K562 (cell line): Measurements from ENCODE around the gene BSN.

Experiments
- BACH1 ChIP-seq: fragments of 200-800 bp; sonication (Bioruptor generic); IDR thresholded peaks from 2 replicates; pipeline ENCODE4 v1.6.1; 2016; ENCODE audit warnings: missing genetic modification characterization, missing compliant biosample characterization
- CCAR2 ChIP-seq: fragments of 200-400 bp; formaldehyde crosslinking; IDR thresholded peaks from 2 replicates; pipeline ENCODE4 v1.6.1; 2017; ENCODE audit warnings: mild to moderate bottlenecking, low read depth, low read length
- CHD2 ChIP-seq: IDR thresholded peaks from 2 replicates; pipeline ENCODE4 v1.6.1; 2011; ENCODE audit warnings: low read depth, low read length
- CREB1 ChIP-seq, 2 experiments: sonication (generic) in 1 of 2; formaldehyde crosslinking in 1 of 2; IDR thresholded peaks; 2 replicates each; pipeline versions ENCODE4 v1.6.1 to v1.8.0; 2012 to 2022; ENCODE audit warnings: inconsistent platforms in 1 of 2, mild to moderate bottlenecking in 1 of 2, missing genetic modification reagents in 1 of 2, moderate library complexity in 1 of 2
- CREBBP ChIP-seq: IDR thresholded peaks from one replicate; pipeline ENCODE4 v1.6.1; 2012; ENCODE audit warnings: low read depth, mild to moderate bottlenecking, control low read depth, inconsistent platforms, low read length
- FOS ChIP-seq: IDR thresholded peaks from 3 replicates; pipeline ENCODE4 v1.6.1; 2011; ENCODE audit not compliant: insufficient read length; ENCODE audit errors: extremely low read depth
- HNRNPK ChIP-seq: fragments of 200-400 bp; formaldehyde crosslinking; IDR thresholded peaks from one replicate; pipeline ENCODE4 v1.6.1; 2018; ENCODE audit warnings: mild to moderate bottlenecking, low read depth, low read length; ENCODE audit not compliant: poor library complexity, severe bottlenecking
- MTF1 ChIP-seq: fragments of 250-450 bp; sonication (Bioruptor Pico); IDR thresholded peaks from 2 replicates; pipeline ENCODE4 v1.9.0; 2021; ENCODE audit warnings: moderate library complexity, mild to moderate bottlenecking, inconsistent platforms, borderline replicate concordance
- RAD21 ChIP-seq, 2 experiments: fragments of 250-450 bp in 1 of 2; fragments of 450-650 bp in 1 of 2; sonication (Bioruptor Pico) in 1 of 2; formaldehyde crosslinking in 1 of 2; IDR thresholded peaks in 1 of 2; conservative IDR thresholded peaks in 1 of 2; 2 replicates each; pipeline versions ENCODE4 v1.4.0 to v1.8.0; 2020 to 2022; ENCODE audit warnings: mild to moderate bottlenecking in 2 of 2, moderate library complexity in 1 of 2
- TF ChIP-seq, protein P1 (sequence below): fragments of 250-450 bp; sonication (Bioruptor Pico); IDR thresholded peaks from 2 replicates; pipeline ENCODE4 v1.8.0; 2022; ENCODE audit warnings: moderate library complexity, mild to moderate bottlenecking, inconsistent platforms
- TF ChIP-seq, protein P2 (sequence below), 3 experiments: IDR thresholded peaks in 2 of 3; conservative IDR thresholded peaks in 1 of 3; 2 replicates each; pipeline ENCODE4 v1.5.1; 2011 to 2012; ENCODE audit warnings: low read length in 3 of 3, mild to moderate bottlenecking in 3 of 3, control low read depth in 2 of 3, improper control_type of control experiment in 1 of 3, inconsistent platforms in 1 of 3, low read depth in 1 of 3, mixed read lengths in 1 of 3, moderate library complexity in 1 of 3; ENCODE audit not compliant: insufficient read depth in 2 of 3
- TF ChIP-seq, protein P3 (sequence below): fragments of 450-650 bp; IDR thresholded peaks from 2 replicates; pipeline ENCODE4 v1.6.1; 2016; ENCODE audit warnings: missing biosample characterization, missing genetic modification characterization

DNA sequence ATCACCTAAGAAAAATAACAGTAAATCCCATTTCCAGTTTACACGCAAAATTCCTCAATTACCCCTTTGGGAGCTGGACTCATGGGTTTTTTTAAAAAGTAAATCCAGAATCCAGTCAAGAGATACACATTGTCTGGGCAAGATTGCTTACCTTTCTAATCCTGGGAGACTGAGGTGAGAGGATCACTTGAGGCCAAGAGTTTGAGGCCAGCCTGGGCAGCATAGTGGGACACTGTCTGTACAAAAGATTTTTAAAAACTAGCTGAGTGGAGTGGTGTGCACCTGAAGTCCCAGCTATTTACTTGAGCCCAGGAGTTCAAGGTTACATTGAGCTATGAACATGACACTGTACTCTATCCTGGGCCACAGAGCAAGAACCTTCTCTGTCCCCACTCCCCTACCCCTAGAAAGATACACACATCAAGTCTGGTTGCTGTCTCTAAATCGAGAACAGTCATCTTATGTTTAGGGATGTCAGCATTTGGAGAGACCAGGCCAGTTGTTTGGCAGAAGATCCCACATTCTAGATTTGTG lies 45.2 kb upstream of the BSN start:
- TF ChIP-seq, protein P1, sequence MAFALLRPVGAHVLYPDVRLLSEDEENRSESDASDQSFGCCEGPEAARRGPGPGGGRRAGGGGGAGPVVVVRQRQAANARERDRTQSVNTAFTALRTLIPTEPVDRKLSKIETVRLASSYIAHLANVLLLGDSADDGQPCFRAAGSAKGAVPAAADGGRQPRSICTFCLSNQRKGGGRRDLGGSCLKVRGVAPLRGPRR, result no peak
- TF ChIP-seq, protein P2, sequence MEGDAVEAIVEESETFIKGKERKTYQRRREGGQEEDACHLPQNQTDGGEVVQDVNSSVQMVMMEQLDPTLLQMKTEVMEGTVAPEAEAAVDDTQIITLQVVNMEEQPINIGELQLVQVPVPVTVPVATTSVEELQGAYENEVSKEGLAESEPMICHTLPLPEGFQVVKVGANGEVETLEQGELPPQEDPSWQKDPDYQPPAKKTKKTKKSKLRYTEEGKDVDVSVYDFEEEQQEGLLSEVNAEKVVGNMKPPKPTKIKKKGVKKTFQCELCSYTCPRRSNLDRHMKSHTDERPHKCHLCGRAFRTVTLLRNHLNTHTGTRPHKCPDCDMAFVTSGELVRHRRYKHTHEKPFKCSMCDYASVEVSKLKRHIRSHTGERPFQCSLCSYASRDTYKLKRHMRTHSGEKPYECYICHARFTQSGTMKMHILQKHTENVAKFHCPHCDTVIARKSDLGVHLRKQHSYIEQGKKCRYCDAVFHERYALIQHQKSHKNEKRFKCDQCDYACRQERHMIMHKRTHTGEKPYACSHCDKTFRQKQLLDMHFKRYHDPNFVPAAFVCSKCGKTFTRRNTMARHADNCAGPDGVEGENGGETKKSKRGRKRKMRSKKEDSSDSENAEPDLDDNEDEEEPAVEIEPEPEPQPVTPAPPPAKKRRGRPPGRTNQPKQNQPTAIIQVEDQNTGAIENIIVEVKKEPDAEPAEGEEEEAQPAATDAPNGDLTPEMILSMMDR (IDR thresholded peaks at IDR 0.05 in 2 of 3, conservative IDR thresholded peaks at IDR 0.05 in 1 of 3; ENCODE audit: insufficient read depth in 2 of 3, low read depth in 1 of 3, low read length in 3 of 3), result no peak
- TF ChIP-seq CHD2, result no peak
- TF ChIP-seq, protein P3, sequence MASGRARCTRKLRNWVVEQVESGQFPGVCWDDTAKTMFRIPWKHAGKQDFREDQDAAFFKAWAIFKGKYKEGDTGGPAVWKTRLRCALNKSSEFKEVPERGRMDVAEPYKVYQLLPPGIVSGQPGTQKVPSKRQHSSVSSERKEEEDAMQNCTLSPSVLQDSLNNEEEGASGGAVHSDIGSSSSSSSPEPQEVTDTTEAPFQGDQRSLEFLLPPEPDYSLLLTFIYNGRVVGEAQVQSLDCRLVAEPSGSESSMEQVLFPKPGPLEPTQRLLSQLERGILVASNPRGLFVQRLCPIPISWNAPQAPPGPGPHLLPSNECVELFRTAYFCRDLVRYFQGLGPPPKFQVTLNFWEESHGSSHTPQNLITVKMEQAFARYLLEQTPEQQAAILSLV (tag), result no peak
- TF ChIP-seq CREBBP, result no peak
- no peak for TF ChIP-seq FOS
- TF ChIP-seq CCAR2, result no peak
- no peak for TF ChIP-seq CREB1 (IDR thresholded peaks at IDR 0.05)
- no peak for TF ChIP-seq CREB1 (CRISPR knock-in tag; IDR thresholded peaks at IDR 0.05)
- TF ChIP-seq BACH1, result no peak
- no peak for TF ChIP-seq RAD21 (CRISPR knock-in tag; conservative IDR thresholded peaks at IDR 0.05 in 1 of 2, IDR thresholded peaks at IDR 0.05 in 1 of 2)
- no peak for TF ChIP-seq HNRNPK
- no peak for TF ChIP-seq MTF1 (CRISPR knock-in tag)
